Omental fat pad (tissue), 4 donors: ENCODE data around the gene VPS54. TPM values are rescaled to one million over a fixed set of nuclear protein-coding genes. Genes with fewer than 3 reads are reported as not detected.
A peak's percentile ranks its signal among the peaks of the same experiment; 100 is the strongest.

Experiments used
- ATAC-seq: fragments of 150-250 bp; one replicate; pipeline ENCODE4 v1.9.1; 2016; ENCODE audit warnings: mild to moderate bottlenecking, moderate library complexity; ENCODE audit not compliant: low FRiP score
- DNase-seq: peaks from one replicate; pipeline ENCODE4 v3.0.0-alpha.2; 2019; ENCODE audit warnings: low spot score
- CTCF ChIP-seq, 3 donors: fragments of 450-650 bp; IDR thresholded peaks; one replicate each; pipeline ENCODE4 v1.5.1; 2016 to 2017; ENCODE audit warnings: antibody characterized with exemption in 3 of 3, mild to moderate bottlenecking in 3 of 3, moderate library complexity in 2 of 3
- total RNA-seq, 4 donors: library from RNA; depleted of rRNA; stranded (reverse); fragments of >200 nt; gene quantifications; one replicate each; pipeline ENCODE4 v1.1.0, GENCODE V29; 2016

VPS54 gene
- total RNA-seq, 4 donors from 2014 or later = 19.8 to 40.5 (median 26.9) TPM

GRCh38 chr2:64059270-64059669, 40.0 kb upstream of the VPS54 start:
- no peak for TF ChIP-seq CTCF (IDR thresholded peaks at IDR 0.05)
- ATAC-seq (no peak), DNase-seq (no peak)

DNA sequence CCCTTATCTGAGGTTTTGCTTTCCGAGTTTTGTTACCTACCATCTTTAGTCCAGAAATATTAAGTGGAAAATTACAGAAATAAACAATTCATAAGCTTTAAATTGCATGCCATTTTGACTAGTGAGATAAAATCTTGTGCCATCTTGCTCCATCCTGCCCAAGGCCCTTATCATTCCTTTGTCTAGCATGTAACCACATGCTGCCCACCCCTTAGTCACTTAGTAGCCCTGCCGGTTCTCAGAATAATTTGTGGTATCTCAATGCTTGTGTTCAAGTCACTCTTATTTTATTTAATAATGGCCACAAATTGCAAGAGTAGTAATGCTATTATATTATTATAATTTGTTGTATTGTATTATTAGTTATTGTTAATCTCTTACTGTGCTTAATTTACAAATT, 36.8 kb upstream of the VPS54 start:
- no peak for TF ChIP-seq CTCF (IDR thresholded peaks at IDR 0.05)
- DNase-seq = no peak
- no peak for ATAC-seq

DNA sequence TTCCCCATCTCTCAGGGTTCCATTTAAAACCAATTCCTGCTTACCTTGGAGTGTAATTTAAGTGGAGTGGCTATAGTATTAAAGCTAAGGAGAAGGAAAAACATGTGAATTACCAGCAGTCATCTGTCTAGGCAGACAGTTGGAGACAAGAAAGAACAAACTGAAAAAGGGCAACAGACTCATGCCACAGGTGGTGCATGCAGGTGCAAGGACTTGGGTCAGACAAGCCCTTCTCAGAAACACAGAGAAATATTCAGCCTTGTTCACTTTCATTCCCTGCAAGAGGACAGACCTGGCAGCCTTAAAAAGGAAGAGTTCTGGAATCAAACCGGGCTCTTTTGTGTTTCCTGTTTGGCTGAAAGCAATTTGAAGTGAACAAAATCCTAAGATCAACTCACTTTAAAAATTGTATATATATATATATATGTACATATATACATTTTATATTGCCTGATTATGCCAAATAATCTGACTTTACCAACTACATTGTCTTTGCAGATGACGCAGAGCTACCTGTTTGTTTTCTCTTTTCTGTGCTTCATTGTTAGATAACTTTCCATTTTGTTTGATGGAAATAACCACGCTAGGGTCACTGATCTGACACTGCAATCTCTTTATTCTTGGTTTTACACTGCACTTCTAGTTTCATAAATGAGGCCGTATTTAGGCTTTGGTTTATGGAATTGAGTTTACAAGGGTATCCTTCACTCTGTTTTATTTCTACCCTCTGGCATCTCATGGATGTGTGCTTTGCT, 35.1 kb upstream of the VPS54 start:
- DNase-seq (no peak), ATAC-seq (no peak)
- TF ChIP-seq CTCF (IDR thresholded peaks at IDR 0.05) = no peak

DNA sequence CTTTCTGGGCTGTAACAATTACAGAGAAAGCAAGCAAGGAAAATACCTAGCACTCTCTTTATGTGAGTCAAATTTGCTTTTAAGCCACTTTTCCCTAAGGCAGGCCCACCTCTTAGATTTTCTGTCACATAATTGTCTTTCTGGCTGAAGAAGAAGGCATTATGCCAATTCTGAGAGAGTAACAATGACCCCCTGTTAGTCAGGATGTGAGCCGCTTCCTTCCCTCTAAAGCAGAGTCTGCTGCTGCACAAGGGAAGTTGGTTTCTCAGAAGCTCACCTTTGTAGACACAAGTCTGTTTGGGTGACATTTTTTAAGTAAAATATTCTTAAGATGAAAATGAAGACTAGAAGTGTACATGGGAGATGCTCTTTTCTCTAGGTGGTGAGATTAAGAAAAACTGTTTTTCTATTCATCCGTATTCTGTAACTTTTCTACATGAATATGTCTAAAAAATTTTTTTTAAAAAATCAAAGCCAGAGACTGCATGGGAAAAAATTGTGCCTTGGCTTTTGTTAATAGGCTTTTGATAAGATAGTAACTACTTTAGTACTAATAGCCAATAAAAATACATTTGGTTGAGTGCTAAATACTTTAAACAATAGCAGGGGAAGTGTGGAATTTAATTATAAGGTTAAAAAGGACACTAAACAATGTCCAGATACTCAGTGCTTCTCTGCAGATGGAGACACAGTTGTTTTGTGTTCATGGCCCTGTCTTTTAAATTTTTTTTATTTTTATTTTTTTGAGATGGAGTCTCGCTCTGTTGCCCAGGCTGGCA, 33.4 kb upstream of the VPS54 start:
- no peak for ATAC-seq
- no peak for DNase-seq

DNA sequence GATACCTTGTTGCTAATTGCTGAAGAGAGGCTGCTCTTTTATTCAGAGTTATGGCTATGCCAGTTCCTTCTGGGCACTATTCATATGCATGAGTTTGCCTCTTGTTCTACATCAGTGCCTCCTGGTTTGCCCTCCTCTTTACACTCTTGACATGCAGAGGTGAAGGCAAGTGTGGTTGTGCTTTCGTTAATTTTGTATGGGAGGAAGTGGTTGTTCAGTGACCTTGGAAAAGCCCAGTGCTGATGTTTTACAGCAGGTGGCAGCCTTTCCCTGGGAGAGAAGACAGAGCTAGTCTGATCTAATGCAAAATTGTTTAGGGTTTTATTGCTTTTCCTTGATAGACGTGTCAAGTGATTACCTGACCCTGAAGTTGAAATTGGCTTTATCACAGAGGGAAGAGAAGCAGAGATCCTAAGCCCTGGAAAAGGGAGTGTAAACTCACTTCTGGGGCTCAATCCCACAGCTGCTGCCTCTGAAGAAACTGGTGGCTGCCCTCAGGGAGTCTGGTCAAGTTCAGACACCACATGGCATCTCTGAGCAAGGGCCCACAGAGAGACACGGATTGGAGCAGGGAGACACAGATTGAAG, 30.5 kb upstream of the VPS54 start:
- DNase-seq (no peak), ATAC-seq (peak; percentile 82)
- peak in 1 of 3 donors; percentile 29 for TF ChIP-seq CTCF (IDR thresholded peaks at IDR 0.05)

More for the DNA sequence above, 33.4 kb upstream of the VPS54 start:
- TF ChIP-seq CTCF (IDR thresholded peaks at IDR 0.05) = no peak

DNA sequence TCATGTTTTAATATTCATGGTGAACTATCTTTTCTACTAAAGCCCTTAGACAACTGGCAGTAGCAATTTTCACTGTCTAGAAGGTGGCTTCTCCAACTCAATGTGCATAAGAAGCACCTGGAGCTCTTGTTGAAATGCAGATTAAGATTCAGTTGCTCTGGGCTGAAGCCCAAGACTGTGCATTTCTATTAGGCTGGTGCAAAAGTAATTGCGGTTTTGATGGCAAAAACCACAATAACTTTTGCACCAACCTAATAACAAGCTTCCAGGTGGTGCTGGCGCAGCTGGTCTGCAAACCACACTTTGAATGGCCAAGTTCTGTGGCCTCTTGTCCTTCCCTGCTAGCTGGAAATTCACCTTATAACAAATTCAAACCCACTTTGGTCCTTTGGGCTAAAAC, 26.7 kb upstream of the VPS54 start:
- no peak for DNase-seq
- TF ChIP-seq CTCF (IDR thresholded peaks at IDR 0.05) = no peak
- ATAC-seq = no peak
